ENCODE results near the gene TEX261. TPM values are rescaled to one million over a fixed set of nuclear protein-coding genes. Genes with fewer than 3 reads are reported as not detected.

TEX261 gene
- total and polyA plus RNA-seq, 2 of the 8 experiments (the other 6 are each of a cell fraction or from before 2014, with no cell fraction given), result 25.2 to 30.1 TPM

DNA sequence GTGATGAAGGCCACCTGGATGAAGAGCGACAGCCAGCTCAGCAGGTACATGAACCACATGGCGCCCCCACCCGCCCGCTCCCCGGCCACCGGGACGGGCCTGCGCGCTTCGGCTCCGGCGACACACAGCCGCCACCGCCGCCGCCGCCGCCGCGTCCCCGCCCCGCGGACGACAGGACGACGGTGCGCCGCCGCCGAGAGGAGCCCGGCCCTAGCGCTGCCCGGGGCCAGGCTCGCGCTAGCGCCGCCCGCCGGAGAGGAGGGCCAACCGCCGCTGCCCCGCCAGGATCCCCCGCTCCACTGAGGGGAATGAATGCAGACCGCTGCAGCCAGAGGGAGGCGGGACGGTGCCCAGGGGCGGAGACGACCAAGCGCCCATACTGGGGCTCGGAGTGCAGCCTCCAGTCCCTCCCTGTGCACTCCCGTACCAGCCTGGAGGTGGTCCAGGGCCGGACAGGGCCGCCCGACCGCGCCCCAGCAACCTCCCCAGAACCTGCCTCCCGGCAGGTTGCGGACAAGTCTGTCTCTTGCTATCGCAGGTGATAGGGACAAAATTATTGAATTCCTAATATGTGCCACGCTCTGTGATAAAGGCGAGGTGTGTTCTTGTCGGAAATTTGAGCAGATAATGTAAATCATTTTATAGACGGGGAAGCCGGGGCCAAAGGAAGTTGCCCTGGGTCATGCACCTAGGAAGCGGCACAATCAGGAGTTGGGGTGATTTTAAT, at the start of gene TEX261 (continued):
- peak; percentile 63 for TF ChIP-seq TAF1 (IDR thresholded peaks at IDR 0.05; ENCODE audit: low read depth, low read length)
- TF ChIP-seq CREB1 (IDR thresholded peaks at IDR 0.05), result peak; percentile 18; the same call in 1 of the 2 replicates
- no peak for TF ChIP-seq POU5F1 (IDR thresholded peaks at IDR 0.05; ENCODE audit: low read depth, low read length)
- peak; percentile 15; the same call in 1 of the 2 replicates for TF ChIP-seq SP4 (IDR thresholded peaks at IDR 0.05; ENCODE audit: low read length)
- no peak for TF ChIP-seq SIX5 (IDR thresholded peaks at IDR 0.05; ENCODE audit: low read depth, low read length)
- peak in 1 of 2 experiments; percentile 54; a peak in 1 of 3 replicates for TF ChIP-seq EP300 (IDR thresholded peaks at IDR 0.05; ENCODE audit: borderline replicate concordance in 1 of 2, low read depth in 2 of 2, low read length in 2 of 2)
- peak; percentile 77 to 86 (median 85) for TF ChIP-seq CTCF (IDR thresholded peaks at IDR 0.05; ENCODE audit: control extremely low read depth in 1 of 3, insufficient read depth in 1 of 3, low read depth in 1 of 3, low read length in 3 of 3)
- peak; percentile 62 for TF ChIP-seq KDM4A (IDR thresholded peaks at IDR 0.05; ENCODE audit: low read depth, low read length, severe bottlenecking)
- no peak for TF ChIP-seq RFX5 (IDR thresholded peaks at IDR 0.05; ENCODE audit: borderline replicate concordance, low read depth, low read length)
- TF ChIP-seq NANOG (IDR thresholded peaks at IDR 0.05; ENCODE audit: insufficient read depth, low read depth, low read length, poor library complexity, severe bottlenecking), result no peak
- no peak for TF ChIP-seq SIRT6 (IDR thresholded peaks at IDR 0.05; ENCODE audit: low read length)
- TF ChIP-seq TEAD4 (IDR thresholded peaks at IDR 0.05; ENCODE audit: low read depth, low read length), result 0 out of 2 replicates have a peak, but pooled peaks have one; percentile 40
- TF ChIP-seq RBBP5 (IDR thresholded peaks at IDR 0.05; ENCODE audit: borderline replicate concordance, low read depth, low read length), result peak; percentile 37; the same call in 1 of the 2 replicates
- peak; percentile 61 to 76; a peak in 2 of 4 replicates for TF ChIP-seq SIN3A (conservative IDR thresholded peaks at IDR 0.05 in 1 of 2, IDR thresholded peaks at IDR 0.05 in 1 of 2; ENCODE audit: low read depth in 1 of 2, low read length in 2 of 2)

Data from H1 (cell line).